Ovary (tissue), 3 donors: ENCODE results near the gene ITGAD.

ENCODE experiments used
- CTCF ChIP-seq, 3 donors: fragments of 450-650 bp in 2 of 3; fragments of 200-600 bp in 1 of 3; IDR thresholded peaks; one replicate each; pipeline versions ENCODE4 v1.5.1 to v1.8.0; 2016 to 2022; ENCODE audit warnings: antibody characterized with exemption in 3 of 3, mild to moderate bottlenecking in 1 of 3
- EP300 ChIP-seq: sonication (generic); formaldehyde crosslinking; IDR thresholded peaks from one replicate; pipeline ENCODE4 v1.6.1; 2017; ENCODE audit warnings: antibody characterized with exemption
- POLR2A ChIP-seq: fragments of 450-650 bp; IDR thresholded peaks from one replicate; pipeline ENCODE4 v1.6.1; 2017; ENCODE audit warnings: antibody characterized with exemption, mild to moderate bottlenecking, moderate library complexity
- donor health status: DM: no; HTN: no; CAD: no.

- no peak for TF ChIP-seq CTCF (IDR thresholded peaks at IDR 0.05)
- TF ChIP-seq EP300 = no peak
- no peak for TF ChIP-seq POLR2A
Measured at GRCh38 chr16:31429796-31430195, 36.7 kb downstream of the ITGAD start.
